Measurements from ENCODE around the gene DNAH14. TPM values are rescaled to one million over a fixed set of nuclear protein-coding genes. Genes with fewer than 3 reads are reported as not detected.
"Not testable (repeated sequence)": the region's sequence is repeated elsewhere in the genome, so short reads cannot be mapped to it uniquely, and the experiment has no call there.

DNAH14 gene
- total RNA-seq, 1 experiment from 2014 or later, result 69.7 TPM

GRCh38 chr1:224882264-224882663, 47.2 kb upstream of the DNAH14 start:
- POLR2A ChIA-PET, result interaction anchor here (0.6 to 1.0 kb wide), 3 partner anchors 14 to 40 kb away, joined by 3 to 4 read pairs (median 4); no protein-coding TSS in a partner anchor
- no peak for DNase-seq (ENCODE audit: unreplicated experiment)
- Mint-ChIP-seq H3K27ac (ENCODE audit: low read depth, unreplicated experiment) (no peak overlapping the region), H3K36me3 (ENCODE audit: insufficient read depth, unreplicated experiment) (no peaks in the 10 kb centered on the region), H3K4me1 (ENCODE audit: insufficient read depth, unreplicated experiment) (peaks cover 31% of the 10 kb centered on the region), H3K4me3 (ENCODE audit: unreplicated experiment) (no peak overlapping the region), H3K27me3 (ENCODE audit: insufficient read depth, unreplicated experiment) (no peaks in the 10 kb centered on the region), H3K9me3 (ENCODE audit: unreplicated experiment) (peaks cover 21% of the 10 kb centered on the region)
- BruUV-seq (replicated peaks), result no TSS peak
- TF ChIP-seq CTCF (IDR thresholded peaks at IDR 0.05; ENCODE audit: unreplicated experiment), result no peak
- CTCF ChIA-PET, result interaction anchor here (0.7 to 3.5 kb wide), 7 partner anchors 10 to 369 kb away, joined by 3 to 20 read pairs (median 13); no protein-coding TSS in a partner anchor
- intact Hi-C loops (cut with micrococcal nuclease), result no loop called here

- Mint-ChIP-seq H3K4me1 (ENCODE audit: insufficient read depth, unreplicated experiment) (peaks cover 31% of the 10 kb centered on the region), H3K36me3 (ENCODE audit: insufficient read depth, unreplicated experiment) (no peaks in the 10 kb centered on the region), H3K27me3 (ENCODE audit: insufficient read depth, unreplicated experiment) (no peaks in the 10 kb centered on the region), H3K9me3 (ENCODE audit: unreplicated experiment) (peaks cover 21% of the 10 kb centered on the region), H3K27ac (ENCODE audit: low read depth, unreplicated experiment) (no peak overlapping the region), H3K4me3 (ENCODE audit: unreplicated experiment) (no peak overlapping the region)
- CTCF ChIA-PET, result interaction anchor here (2.6 to 3.5 kb wide), 4 partner anchors 12 to 370 kb away, joined by 13 to 20 read pairs (median 14); no protein-coding TSS in a partner anchor
- intact Hi-C loops (cut with micrococcal nuclease), result no loop called here
- TF ChIP-seq CTCF (IDR thresholded peaks at IDR 0.05; ENCODE audit: unreplicated experiment), result no peak
- POLR2A ChIA-PET, result interaction anchor here (0.7 to 1.0 kb wide), 2 partner anchors 13 to 180 kb away, joined by 3 read pairs; no protein-coding TSS in a partner anchor
- no peak for DNase-seq (ENCODE audit: unreplicated experiment)
- no TSS peak for BruUV-seq (replicated peaks)
Measured at GRCh38 chr1:224883091-224883490, 46.4 kb upstream of the DNAH14 start.

- H3K27me3 Mint-ChIP-seq (ENCODE audit: insufficient read depth, unreplicated experiment), result no peaks in the 10 kb centered on the region
- no TSS peak for BruUV-seq (replicated peaks)
- DNase-seq (ENCODE audit: unreplicated experiment), result no peak
- no peak for TF ChIP-seq CTCF (IDR thresholded peaks at IDR 0.05; ENCODE audit: unreplicated experiment)
- H3K9me3 Mint-ChIP-seq (ENCODE audit: unreplicated experiment), result peaks cover 21% of the 10 kb centered on the region
- no peak overlapping the region for H3K4me3 Mint-ChIP-seq (ENCODE audit: unreplicated experiment)
- H3K27ac Mint-ChIP-seq (ENCODE audit: low read depth, unreplicated experiment), result no peak overlapping the region
- ChIA-PET POLR2A (interaction anchor here (0.6 to 0.7 kb wide), 2 partner anchors 8 to 16 kb away, joined by 3 read pairs; no protein-coding TSS in a partner anchor), CTCF (interaction anchor here (0.6 to 3.5 kb wide), 7 partner anchors 11 to 371 kb away, joined by 3 to 20 read pairs (median 4); no protein-coding TSS in a partner anchor)
- peaks cover 26% of the 10 kb centered on the region for H3K4me1 Mint-ChIP-seq (ENCODE audit: insufficient read depth, unreplicated experiment)
- H3K36me3 Mint-ChIP-seq (ENCODE audit: insufficient read depth, unreplicated experiment), result no peaks in the 10 kb centered on the region
- intact Hi-C loops (cut with micrococcal nuclease), result no loop called here
Measured at GRCh38 chr1:224884361-224884801, 45.1 kb upstream of the DNAH14 start.

GRCh38 chr1:224885376-224885775, 44.1 kb upstream of the DNAH14 start:
- H3K36me3 Mint-ChIP-seq (ENCODE audit: insufficient read depth, unreplicated experiment); BruUV-seq (replicated peaks); H3K27ac Mint-ChIP-seq (ENCODE audit: low read depth, unreplicated experiment); DNase-seq (ENCODE audit: unreplicated experiment); POLR2A ChIA-PET; H3K27me3 Mint-ChIP-seq (ENCODE audit: insufficient read depth, unreplicated experiment); intact Hi-C loops (cut with micrococcal nuclease); H3K4me3 Mint-ChIP-seq (ENCODE audit: unreplicated experiment): not testable (repeated sequence)
- H3K9me3 Mint-ChIP-seq (ENCODE audit: unreplicated experiment), result peaks cover 21% of the 10 kb centered on the region
- H3K4me1 Mint-ChIP-seq (ENCODE audit: insufficient read depth, unreplicated experiment), result peaks cover 16% of the 10 kb centered on the region
- CTCF ChIA-PET, result interaction anchor here (0.6 to 3.5 kb wide), 6 partner anchors 10 to 372 kb away, joined by 3 to 20 read pairs (median 5); no protein-coding TSS in a partner anchor
